Measurements from ENCODE around the gene GCG.

- no peak for TF ChIP-seq CTCF (IDR thresholded peaks at IDR 0.05)
- TF ChIP-seq EZH2 (IDR thresholded peaks at IDR 0.05; ENCODE audit: borderline replicate concordance, insufficient read depth, low read depth, low read length, poor library complexity, severe bottlenecking): no peak
Observed at GRCh38 chr2:162114271-162114670, 37.8 kb downstream of the GCG start.

All from B cell (primary cell).